Measurements from ENCODE around the gene HSF4. TPM values are rescaled to one million over a fixed set of nuclear protein-coding genes. Genes with fewer than 3 reads are reported as not detected.

HSF4 gene
- total RNA-seq, 1 donor from 2014 or later: 5.5 TPM

- Histone ChIP-seq H3K27me3 (ENCODE audit: control insufficient read depth, insufficient read depth, low read length) (peaks cover 49% of the 10 kb centered on the region), H3K36me3 (ENCODE audit: control insufficient read depth, insufficient read depth, low read length) (peaks cover 1% of the 10 kb centered on the region), H3K4me3 (ENCODE audit: low read depth, low read length) (no peak overlapping the region)
- no peak for DNase-seq (ENCODE audit: low read depth)
- TF ChIP-seq CTCF (IDR thresholded peaks at IDR 0.05; ENCODE audit: insufficient read depth, low read length, poor library complexity, severe bottlenecking): no peak
Measured at GRCh38 chr16:67157106-67157748, 7.3 kb upstream of the HSF4 start.

GRCh38 chr16:67157892-67158635 is 6.5 kb upstream of the HSF4 start:
- Histone ChIP-seq H3K36me3 (ENCODE audit: control insufficient read depth, insufficient read depth, low read length) (peaks cover 1% of the 10 kb centered on the region), H3K4me3 (ENCODE audit: low read depth, low read length) (no peak overlapping the region), H3K27me3 (ENCODE audit: control insufficient read depth, insufficient read depth, low read length) (peaks cover 55% of the 10 kb centered on the region)
- DNase-seq (ENCODE audit: low read depth): no peak
- TF ChIP-seq CTCF (IDR thresholded peaks at IDR 0.05; ENCODE audit: insufficient read depth, low read length, poor library complexity, severe bottlenecking): no peak

- Histone ChIP-seq H3K27me3 (ENCODE audit: control insufficient read depth, insufficient read depth, low read length) (peaks cover 61% of the 10 kb centered on the region), H3K36me3 (ENCODE audit: control insufficient read depth, insufficient read depth, low read length) (peaks cover 1% of the 10 kb centered on the region), H3K4me3 (ENCODE audit: low read depth, low read length) (peak overlapping the region; percentile 89)
- no peak for TF ChIP-seq CTCF (IDR thresholded peaks at IDR 0.05; ENCODE audit: insufficient read depth, low read length, poor library complexity, severe bottlenecking)
- no peak for DNase-seq (ENCODE audit: low read depth)
Measured at GRCh38 chr16:67158637-67159600, 5.6 kb upstream of the HSF4 start.

GRCh38 chr16:67161595-67162058 is 2.9 kb upstream of the HSF4 start:
- H3K36me3 ChIP-seq (ENCODE audit: control insufficient read depth, insufficient read depth, low read length): peaks cover 1% of the 10 kb centered on the region
- no peak overlapping the region for H3K4me3 ChIP-seq (ENCODE audit: low read depth, low read length)
- H3K27me3 ChIP-seq (ENCODE audit: control insufficient read depth, insufficient read depth, low read length): peaks cover 60% of the 10 kb centered on the region
- TF ChIP-seq CTCF (IDR thresholded peaks at IDR 0.05; ENCODE audit: insufficient read depth, low read length, poor library complexity, severe bottlenecking): no peak
- no peak for DNase-seq (ENCODE audit: low read depth)

- peaks cover 67% of the 10 kb centered on the region for H3K27me3 ChIP-seq (ENCODE audit: control insufficient read depth, insufficient read depth, low read length)
- no peak for TF ChIP-seq CTCF (IDR thresholded peaks at IDR 0.05; ENCODE audit: insufficient read depth, low read length, poor library complexity, severe bottlenecking)
- H3K4me3 ChIP-seq (ENCODE audit: low read depth, low read length): no peak overlapping the region
Measured at GRCh38 chr16:67162506-67163163, 1.9 kb upstream of the HSF4 start.

More at GRCh38 chr16:67162506-67163163, 1.9 kb upstream of the HSF4 start:
- H3K36me3 ChIP-seq (ENCODE audit: control insufficient read depth, insufficient read depth, low read length): peaks cover 1% of the 10 kb centered on the region
- no peak for DNase-seq (ENCODE audit: low read depth)
